ENCODE data around the gene DDA1. TPM values are rescaled to one million over a fixed set of nuclear protein-coding genes. Genes with fewer than 3 reads are reported as not detected.

The DDA1 gene
- total and polyA plus RNA-seq, 9 of the 15 experiments (the other 6 are each of a cell fraction or from before 2014, with no cell fraction given): 1.4 to 83.8 (median 33.8) TPM

- TF ChIP-seq TFAP4 (CRISPR knock-in tag; IDR thresholded peaks at IDR 0.05; ENCODE audit: borderline replicate concordance): peak; percentile 100
- TF ChIP-seq HNRNPLL (IDR thresholded peaks at IDR 0.05; ENCODE audit: low read depth, low read length, poor library complexity, severe bottlenecking): peak; percentile 47
- peak; percentile 87 for TF ChIP-seq POLR2G (IDR thresholded peaks at IDR 0.05; ENCODE audit: low read depth, low read length)
- peak; percentile 63 to 82 for TF ChIP-seq E2F6 (IDR thresholded peaks at IDR 0.05; ENCODE audit: borderline replicate concordance in 1 of 2, extremely low read depth in 1 of 2, insufficient read depth in 1 of 2, insufficient read length in 1 of 2, low read depth in 1 of 2, low read length in 1 of 2, poor library complexity in 1 of 2, severe bottlenecking in 1 of 2)
- peak; percentile 81 for TF ChIP-seq BHLHE40 (IDR thresholded peaks at IDR 0.05; ENCODE audit: low read length)
- no peak for TF ChIP-seq PHB2 (IDR thresholded peaks at IDR 0.05; ENCODE audit: low read depth)
- TF ChIP-seq NFYB (IDR thresholded peaks at IDR 0.05; ENCODE audit: extremely low read depth, insufficient read length): no peak
- TF ChIP-seq ZNF316 (IDR thresholded peaks at IDR 0.05): no peak
- TF ChIP-seq USF2 (CRISPR knock-in tag; IDR thresholded peaks at IDR 0.05): peak; percentile 81
- TF ChIP-seq ZNF740 (CRISPR knock-in tag; IDR thresholded peaks at IDR 0.05): no peak
- no peak for TF ChIP-seq ZNF740 (tag; IDR thresholded peaks at IDR 0.05)
- no peak for TF ChIP-seq NCOA2 (IDR thresholded peaks at IDR 0.05; ENCODE audit: partially characterized antibody in 2 of 2)
- TF ChIP-seq MTA3 (IDR thresholded peaks at IDR 0.05; ENCODE audit: borderline replicate concordance): peak; percentile 78; the same call in 1 of the 2 replicates
- no peak for TF ChIP-seq ATF4 (CRISPR knock-in tag; IDR thresholded peaks at IDR 0.05)
- no peak for TF ChIP-seq SLC30A9 (CRISPR knock-in tag; IDR thresholded peaks at IDR 0.05)
- no peak for TF ChIP-seq DNMT1 (IDR thresholded peaks at IDR 0.05)
- 0 out of 2 replicates have a peak, but pooled peaks have one; percentile 66 for TF ChIP-seq RBM14 (IDR thresholded peaks at IDR 0.05; ENCODE audit: borderline replicate concordance, insufficient read depth, low read depth, low read length)
- no peak for TF ChIP-seq ZNF57 (CRISPR knock-in tag; IDR thresholded peaks at IDR 0.05)
- no peak for TF ChIP-seq ZNF668 (CRISPR knock-in tag; IDR thresholded peaks at IDR 0.05)
- peak; percentile 77; the same call in 1 of the 2 replicates for TF ChIP-seq E2F1 (CRISPR knock-in tag; IDR thresholded peaks at IDR 0.05)
These were observed 3.7 kb upstream of the DDA1 start, which contains the start of gene MRPL34 (continued) for GRCh38 chr19:17305517-17306284.

Measured in K562 (cell line).